HG03460 (cell line): ENCODE measurements around the gene SHFL.

Source experiments
- ATAC-seq: cut with Tn5 transposase; IDR thresholded peaks from one replicate; pipeline ENCODE4 v1.9.1; 2021; ENCODE audit not compliant: unreplicated experiment

SHFL gene

DNA sequence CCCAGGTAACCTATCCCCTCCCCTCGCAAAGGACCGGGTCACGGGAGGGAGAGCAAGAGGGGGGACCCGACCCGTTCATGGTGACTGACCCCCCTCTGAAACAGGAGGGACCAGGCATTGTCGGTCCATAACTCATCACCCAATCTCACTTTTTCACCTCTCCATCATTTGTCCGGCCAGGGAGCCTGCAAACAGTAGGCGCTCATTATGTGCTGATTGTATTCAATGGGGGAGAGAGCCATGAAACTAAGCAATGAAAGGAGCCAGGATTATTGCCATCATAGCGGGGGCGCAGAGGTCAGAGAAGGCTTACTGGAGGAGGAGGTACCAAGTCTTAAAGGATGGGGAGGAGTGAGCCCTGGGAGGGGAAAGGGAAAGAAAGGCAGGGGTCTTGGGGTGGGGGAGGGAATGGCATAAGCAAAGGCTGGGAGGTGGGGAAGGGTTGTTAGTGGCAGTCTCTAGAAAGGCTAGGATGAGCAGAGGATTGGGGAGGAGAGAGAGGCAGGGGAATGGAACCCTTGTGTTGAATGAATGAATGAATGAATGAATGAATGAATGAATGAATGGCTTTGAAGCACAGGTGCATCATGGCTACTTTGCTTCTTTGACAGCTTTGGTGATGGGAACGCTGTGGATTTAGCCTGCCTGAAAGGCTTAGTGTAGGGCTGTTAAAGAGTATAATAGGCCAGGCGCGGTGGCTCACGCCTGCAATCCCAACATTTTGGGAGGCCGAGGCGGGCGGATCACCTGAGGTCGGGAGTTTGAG lies 1.4 kb downstream of the SHFL start:
- ATAC-seq = no peak

- no peak for ATAC-seq
These were observed 2.9 kb downstream of the SHFL start for GRCh38 chr19:10088949-10089554.

GRCh38 chr19:10089801-10090375 lies 3.8 kb downstream of the SHFL start:
- no peak for ATAC-seq

- ATAC-seq = no peak
These were observed 5.2 kb downstream of the SHFL start for GRCh38 chr19:10091370-10091687.

DNA sequence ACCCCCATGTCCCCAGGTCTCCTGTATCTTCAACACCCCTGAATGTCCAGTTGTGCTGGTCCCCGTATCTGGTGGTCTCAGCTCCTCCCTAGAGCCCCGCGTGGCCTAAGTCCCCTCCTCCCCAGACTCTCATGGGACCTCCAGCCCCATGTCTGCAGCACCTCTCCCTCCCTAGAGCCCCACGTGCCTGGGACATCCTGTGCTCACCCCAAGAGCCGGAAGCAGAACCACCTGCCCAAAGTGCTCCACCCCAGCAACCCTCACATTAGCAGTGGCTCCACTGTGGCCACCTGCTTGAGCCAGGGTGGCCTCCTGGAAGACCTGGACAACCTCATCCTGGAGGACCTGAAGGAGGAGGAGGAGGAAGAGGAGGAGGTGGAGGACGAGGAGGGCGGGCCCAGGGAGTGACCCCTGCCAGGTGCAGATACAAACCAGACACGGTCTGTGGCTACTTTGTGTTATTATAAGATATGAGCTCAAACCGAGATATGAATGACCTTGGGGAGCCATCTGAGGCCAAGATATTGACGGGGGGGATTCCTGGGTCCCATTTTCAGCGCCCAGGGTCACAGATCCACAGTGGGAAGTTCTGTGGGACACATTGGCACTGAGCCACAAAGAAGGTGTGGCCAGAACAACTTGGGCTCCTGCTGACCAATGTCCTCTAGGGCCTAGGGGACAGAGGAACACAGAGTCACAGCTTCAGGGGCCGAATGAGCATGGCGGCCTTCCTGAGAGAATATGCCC lies 6.0 kb downstream of the SHFL start:
- no peak for ATAC-seq

- ATAC-seq = no peak
These were observed 6.7 kb downstream of the SHFL start for GRCh38 chr19:10092648-10093294.

DNA sequence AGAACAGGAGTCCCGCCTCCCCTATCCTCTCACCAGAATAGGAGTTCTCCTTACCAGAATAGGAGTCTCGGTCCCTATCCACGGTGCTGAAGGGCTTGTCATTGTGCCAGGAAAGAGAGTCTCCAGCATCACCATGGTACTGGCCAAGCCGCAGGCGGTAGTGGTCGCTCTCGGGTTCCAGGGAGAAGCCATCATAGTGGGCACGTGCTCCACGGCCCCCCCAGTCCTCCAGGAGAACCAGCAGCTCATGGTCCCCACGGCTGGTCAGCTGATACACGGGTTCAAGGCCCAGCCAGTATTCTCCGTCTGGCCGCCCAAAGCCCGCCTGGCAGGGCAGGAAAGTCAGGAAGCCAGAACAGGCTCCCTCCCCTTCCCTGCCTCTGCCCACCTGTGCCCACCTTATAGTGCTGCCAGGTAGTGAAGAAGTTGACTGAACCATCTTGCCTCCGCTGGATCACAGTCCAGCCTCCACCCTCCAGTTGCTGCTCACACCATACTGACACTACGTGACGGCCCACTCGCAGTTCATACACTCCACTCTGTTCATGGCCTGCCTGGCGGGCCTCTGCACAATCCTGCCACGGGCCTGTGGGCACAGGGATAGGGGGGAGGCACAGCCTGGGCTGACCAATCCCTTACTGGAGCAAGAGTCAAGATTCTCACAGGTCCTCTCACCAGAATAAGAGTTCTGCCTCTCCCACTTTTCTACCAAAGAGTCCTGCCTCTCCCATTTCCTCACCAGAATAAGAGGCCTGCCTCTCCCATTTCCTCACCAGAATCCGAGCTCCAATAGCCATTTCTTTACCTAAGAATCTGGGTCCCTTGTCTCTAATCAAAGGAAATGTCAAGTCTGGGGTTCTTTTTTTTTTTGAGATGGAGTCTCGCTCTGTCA lies 7.4 kb downstream of the SHFL start:
- no peak for ATAC-seq

GRCh38 chr19:10095622-10095947 lies 9.5 kb downstream of the SHFL start:
- no peak for ATAC-seq

- peak; percentile 56 for ATAC-seq
These were observed 10.0 kb downstream of the SHFL start for GRCh38 chr19:10095948-10096614.

GRCh38 chr19:10096615-10096963 lies 10.5 kb downstream of the SHFL start:
- no peak for ATAC-seq

DNA sequence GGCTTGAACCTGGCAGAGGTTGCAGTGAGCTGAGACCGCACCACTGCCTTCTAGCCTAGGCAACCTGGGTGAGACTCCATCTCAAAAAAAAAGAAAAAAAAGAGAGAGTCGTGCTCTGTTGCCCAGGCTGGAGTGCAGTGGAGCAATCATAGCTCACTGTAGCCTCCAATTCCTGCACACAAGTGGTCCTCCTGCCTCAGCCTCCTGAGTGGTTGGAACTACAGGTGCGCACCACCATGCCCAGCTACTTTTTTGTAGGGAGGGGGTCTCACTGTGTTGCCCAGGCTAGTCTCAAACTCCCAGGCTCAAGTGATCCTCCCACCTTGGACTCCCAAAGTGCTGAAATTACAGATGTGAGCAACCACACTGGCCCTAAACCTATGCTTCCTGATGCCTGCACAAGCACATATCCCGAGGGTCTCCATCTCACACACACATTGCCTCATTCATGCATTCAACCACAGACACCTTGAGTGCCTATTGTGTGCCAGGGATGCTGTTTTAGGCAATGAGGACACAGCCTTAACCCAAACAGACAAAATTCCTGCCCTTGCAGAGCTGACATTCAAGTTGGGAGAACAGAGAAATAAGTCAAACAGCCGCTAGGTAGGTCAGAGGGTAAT lies 14.2 kb downstream of the SHFL start:
- ATAC-seq = no peak

- ATAC-seq = peak; percentile 32
These were observed 16.7 kb downstream of the SHFL start for GRCh38 chr19:10102787-10103236.

DNA sequence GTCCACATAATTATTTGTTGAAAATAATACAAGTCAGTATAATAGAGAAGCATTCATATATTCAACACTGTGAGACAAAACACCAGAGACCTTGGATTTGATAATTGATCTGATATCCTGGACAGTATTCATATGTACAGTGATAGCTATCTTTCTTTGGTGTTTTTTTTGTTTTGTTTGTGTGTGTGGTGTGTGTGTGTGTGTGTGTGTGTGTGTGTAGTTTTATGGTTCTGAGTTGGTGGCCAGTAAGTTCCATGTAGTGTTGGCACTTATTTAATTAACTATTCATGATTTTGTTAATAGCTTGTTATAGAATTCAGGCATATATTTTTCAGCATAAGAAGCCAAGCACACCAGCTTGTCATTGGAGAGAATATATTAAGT lies 18.0 kb downstream of the SHFL start:
- no peak for ATAC-seq

DNA sequence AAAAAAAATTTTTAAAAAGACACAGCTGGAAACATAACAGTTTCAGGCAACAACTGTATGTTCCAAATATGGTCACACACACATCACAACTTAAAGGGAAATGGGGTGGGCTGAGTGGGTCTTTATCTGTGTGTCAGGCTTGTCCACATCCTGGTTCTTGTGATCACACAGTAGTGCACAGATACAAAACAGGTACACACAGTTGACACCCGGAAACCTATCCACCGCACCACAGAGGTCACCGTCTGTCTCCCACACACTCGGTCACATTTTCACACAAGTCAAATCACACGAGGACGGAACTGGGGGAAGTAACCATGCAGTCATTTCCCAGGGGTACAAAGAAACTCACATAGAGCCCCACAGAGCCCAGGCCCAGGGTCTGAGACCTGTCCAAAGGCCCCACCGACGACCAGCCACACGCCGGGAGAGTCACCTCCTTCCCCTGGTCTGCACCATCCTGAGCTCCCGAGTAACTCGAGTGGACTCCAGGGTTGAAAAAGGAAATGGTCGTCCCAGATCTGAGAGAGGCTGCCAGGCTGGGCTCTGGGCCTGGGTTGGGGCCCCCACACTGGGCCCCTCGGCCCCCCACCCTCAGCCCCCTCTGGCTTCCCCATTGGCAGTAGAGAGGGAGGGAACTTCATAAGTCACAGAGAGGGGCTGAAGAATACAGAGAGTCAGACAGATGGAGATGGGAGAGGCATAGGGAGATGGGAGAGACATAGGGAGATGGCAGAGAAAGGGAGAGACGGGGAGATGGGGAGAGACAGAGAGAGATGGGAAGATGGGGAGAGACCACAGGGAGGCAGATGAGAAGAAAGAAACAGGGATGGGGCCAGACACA lies 18.8 kb downstream of the SHFL start:
- ATAC-seq = peak; percentile 40

- no peak for ATAC-seq
These were observed 19.5 kb downstream of the SHFL start for GRCh38 chr19:10105509-10106099.

DNA sequence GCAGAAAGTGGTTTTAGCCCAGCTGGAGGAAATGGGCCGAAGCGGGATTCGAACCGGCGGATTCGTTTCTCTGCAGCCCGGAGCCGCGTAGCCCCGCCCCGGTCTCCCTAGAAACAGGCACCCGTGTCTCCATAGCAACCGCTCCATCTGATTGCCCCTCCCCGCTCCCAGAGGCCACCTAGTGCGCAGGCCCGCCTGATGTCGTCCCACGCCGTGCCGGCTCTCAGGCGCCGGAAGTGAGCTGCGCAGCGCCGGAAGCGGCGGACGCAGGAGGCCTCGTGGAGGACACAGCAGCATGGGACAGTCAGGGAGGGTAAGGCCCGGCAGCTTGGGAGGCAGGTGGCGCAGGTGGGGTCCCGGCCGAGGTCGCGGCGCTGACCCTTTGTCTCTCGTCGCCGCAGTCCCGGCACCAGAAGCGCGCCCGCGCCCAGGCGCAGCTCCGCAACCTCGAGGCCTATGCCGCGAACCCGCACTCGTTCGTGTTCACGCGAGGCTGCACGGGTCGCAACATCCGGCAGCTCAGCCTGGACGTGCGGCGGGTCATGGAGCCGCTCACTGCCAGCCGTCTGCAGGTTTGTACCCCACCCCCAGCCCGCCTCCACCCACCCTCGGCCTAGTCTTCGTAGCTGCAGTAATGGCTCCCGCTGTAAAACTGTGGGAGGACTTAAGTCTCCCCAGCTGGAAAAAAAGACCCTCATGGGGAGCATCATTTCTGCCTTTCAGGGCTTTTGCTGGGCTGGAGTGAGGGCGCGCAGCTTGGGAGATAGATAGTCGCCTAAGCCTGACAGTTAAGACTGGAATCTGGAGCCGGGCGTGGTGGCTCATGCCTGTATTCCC lies 20.2 kb downstream of the SHFL start, which contains the start of gene PPAN:
Gene PPAN (plus strand): TSS at position 263 of the 837 bp plus-strand sequence. CDS start 33 bp downstream, at position 296.
- peak; percentile 44 for ATAC-seq

- no peak for ATAC-seq
These were observed 21.1 kb downstream of the SHFL start for GRCh38 chr19:10107254-10107653.
